GM12878 (cell line): ENCODE results near the gene FANCI. TPM values are rescaled to one million over a fixed set of nuclear protein-coding genes. Genes with fewer than 3 reads are reported as not detected.

Source experiments
- ATAC-seq: fragments of 200-7000 bp; cut with Tn5 transposase; 3 replicates; pipeline ENCODE4 v1.9.1; 2020; ENCODE audit warnings: mild to moderate bottlenecking, moderate library complexity
- BruUV-seq: library from RNA; stranded (reverse); fragments of 400-500 nt; replicated peaks from 2 replicates; lab custom pipeline; 2021; lab: Mats Ljungman, UMichigan
- CTCF ChIA-PET: fragments of 300-600 bp; sonication (Branson Sonifier 250); formaldehyde crosslinking; extraction: SDS; loops from one replicate; lab custom pipeline; 2021; ENCODE audit warnings: inconsistent platforms; lab: Yijun Ruan, JAX
- POLR2A ChIA-PET: fragments of 350-600 bp; formaldehyde crosslinking; extraction: SDS; loops from one replicate; lab custom pipeline; 2021; ENCODE audit warnings: inconsistent platforms; lab: Charles Lee
- RAD21 ChIA-PET: fragments of 300-600 bp; sonication (Branson Sonifier 250); formaldehyde crosslinking; loops from one replicate; lab custom pipeline; 2023; ENCODE audit warnings: antibody characterized with exemption; ENCODE audit not compliant: unreplicated experiment; lab: Charles Lee
- SMC1A ChIA-PET: fragments of 300-600 bp; sonication (Branson Sonifier 250); formaldehyde crosslinking; loops from one replicate; lab custom pipeline; 2023; ENCODE audit not compliant: unreplicated experiment, uncharacterized antibody; lab: Charles Lee
- DNase-seq: peaks from one replicate; pipeline ENCODE4 v3.0.0-alpha.2; 2011; ENCODE audit warnings: low read depth, low spot score
- FAIRE-seq: peaks from 3 replicates; lab custom pipeline; 2011; peaks lifted over from hg19 to GRCh38; lab: Jason Lieb, UNC
- H2AFZ ChIP-seq: 2 replicates; pipeline ENCODE4 v1.6.0; 2011; ENCODE audit warnings: low read depth, low read length, control low read depth; ENCODE audit not compliant: control insufficient read depth
- H3K27ac ChIP-seq: 2 replicates; pipeline ENCODE4 v1.5.1; 2011; ENCODE audit warnings: control low read depth; ENCODE audit not compliant: control insufficient read depth, insufficient read depth
- H3K27me3 ChIP-seq, 2 experiments: replicated peaks in 1 of 2; 2 replicates each; pipeline versions ENCODE4 v1.6.0 to v1.6.1; 2011; ENCODE audit warnings: low read length in 1 of 2; ENCODE audit not compliant: control insufficient read depth in 2 of 2, insufficient read depth in 2 of 2
- H3K36me3 ChIP-seq, 2 experiments: 2 replicates each; pipeline ENCODE4 v1.5.1; 2011; ENCODE audit warnings: low read length in 1 of 2; ENCODE audit not compliant: control insufficient read depth in 2 of 2, insufficient read depth in 2 of 2
- H3K4me1 ChIP-seq: 2 replicates; pipeline ENCODE4 v1.6.1; 2011; ENCODE audit warnings: mild to moderate bottlenecking, low read length, moderate library complexity, mixed read lengths; ENCODE audit not compliant: control insufficient read depth, insufficient read depth
- H3K4me2 ChIP-seq: 2 replicates; pipeline ENCODE4 v1.6.0; 2011; ENCODE audit warnings: control low read depth; ENCODE audit not compliant: control insufficient read depth, insufficient read depth
- H3K4me3 ChIP-seq: fragments of 200-600 bp; sonication (generic); 2 replicates; pipeline ENCODE4 v1.5.1; 2016
- H3K79me2 ChIP-seq: 2 replicates; pipeline ENCODE4 v1.6.0; 2011; ENCODE audit warnings: low read length; ENCODE audit not compliant: control insufficient read depth, insufficient read depth
- H3K9ac ChIP-seq: 2 replicates; pipeline ENCODE4 v1.8.0; 2011; ENCODE audit warnings: low read length, control low read depth, mixed read lengths; ENCODE audit not compliant: control insufficient read depth, insufficient read depth
- H3K9me3 ChIP-seq: replicated peaks from 3 replicates; pipeline ENCODE4 v1.5.1; 2011; ENCODE audit warnings: mild to moderate bottlenecking, low read length; ENCODE audit not compliant: control insufficient read depth, insufficient read depth
- H4K20me1 ChIP-seq: 2 replicates; pipeline ENCODE4 v1.6.0; 2011; ENCODE audit not compliant: control insufficient read depth, insufficient read depth
- BCL11A ChIP-seq: IDR thresholded peaks from 2 replicates; pipeline ENCODE4 v1.6.1; 2011; ENCODE audit warnings: low read depth, low read length
- ESRRA ChIP-seq: IDR thresholded peaks from 2 replicates; pipeline ENCODE4 v1.6.1; 2012; ENCODE audit warnings: mild to moderate bottlenecking, low read length, improper control_type of control experiment
- POLR2A ChIP-seq: IDR thresholded peaks from 2 replicates; pipeline ENCODE4 v1.6.1; 2011; ENCODE audit warnings: low read depth, mild to moderate bottlenecking, low read length
- RFX5 ChIP-seq: IDR thresholded peaks from 2 replicates; pipeline ENCODE4 v1.6.1; 2011; ENCODE audit warnings: low read depth, low read length, improper control_type of control experiment
- SUZ12 ChIP-seq: fragments of 200-600 bp; sonication (generic); IDR thresholded peaks from one replicate; pipeline ENCODE4 v1.6.1; 2018; ENCODE audit warnings: antibody characterized with exemption, mild to moderate bottlenecking; ENCODE audit not compliant: unreplicated experiment
- WGBS: methylation state at CpG from one replicate; pipeline ENCODE4 v1.1.6; 2016; ENCODE audit warnings: low lambda C conversion rate; ENCODE audit not compliant: insufficient replicate concordance, insufficient coverage; ENCODE audit errors: missing lambda C conversion rate; 5-methylcytosine and 5-hydroxymethylcytosine counted together
- in situ Hi-C: fragments of 300-500 bp; cut with MboI; formaldehyde crosslinking; loops from 9 replicates; pipeline ENCODE4 v1.14.3; 2018; ENCODE audit warnings: mixed read lengths
- intact Hi-C: fragments of 100-400 bp; cut with micrococcal nuclease; formaldehyde crosslinking; loops from one replicate; pipeline ENCODE4 v1.14.2; 2022; ENCODE audit not compliant: unreplicated experiment
- polyA plus RNA-seq, 11 experiments: library from polyadenylated mRNA; depleted of rRNA in 4 of 11; unstranded in 6 of 11; stranded (reverse) in 5 of 11; fragments of >200 nt; fragmentation: Nextera tagmentation in 4 of 11; fragmentation: Illumina TruSeq in 1 of 11; extraction: Ambion mirVana in 4 of 11; extraction: Trizol in 1 of 11; gene quantifications; 1 replicate in 1 of 11; 2 replicates in 10 of 11; pipeline versions ENCODE4 v1.2.1 to v1.2.3, GENCODE V29; 2011 to 2016; ENCODE audit warnings: inconsistent platforms in 2 of 11, missing spikeins in 2 of 11, low read depth in 1 of 11
- total RNA-seq, 4 experiments: library from RNA; depleted of rRNA in 3 of 4; stranded (reverse); fragments of >200 nt in 3 of 4; fragmentation: Illumina TruSeq in 1 of 4; extraction: Trizol in 1 of 4; gene quantifications; 2 replicates each; pipeline versions ENCODE4 v1.2.1 to v1.2.3, GENCODE V29; 2013 to 2021
- TF ChIP-seq, protein P1 (sequence below): fragments of 450-650 bp; formaldehyde crosslinking; IDR thresholded peaks from 2 replicates; pipeline ENCODE4 v1.4.0; 2022; ENCODE audit warnings: mild to moderate bottlenecking, moderate library complexity
- TF ChIP-seq, protein P2 (sequence below): IDR thresholded peaks from 2 replicates; pipeline ENCODE4 v1.6.1; 2012; ENCODE audit warnings: low read depth, low read length, improper control_type of control experiment
- TF ChIP-seq, protein P3 (sequence below): fragments of 450-650 bp; IDR thresholded peaks from 2 replicates; pipeline ENCODE4 v1.6.1; 2016; ENCODE audit warnings: mild to moderate bottlenecking, moderate library complexity, borderline replicate concordance

FANCI gene
- total and polyA plus RNA-seq, 10 of the 15 experiments (the other 5 are each of a cell fraction or from before 2014, with no cell fraction given), result 38.1 to 129 (median 82.4) TPM

DNA sequence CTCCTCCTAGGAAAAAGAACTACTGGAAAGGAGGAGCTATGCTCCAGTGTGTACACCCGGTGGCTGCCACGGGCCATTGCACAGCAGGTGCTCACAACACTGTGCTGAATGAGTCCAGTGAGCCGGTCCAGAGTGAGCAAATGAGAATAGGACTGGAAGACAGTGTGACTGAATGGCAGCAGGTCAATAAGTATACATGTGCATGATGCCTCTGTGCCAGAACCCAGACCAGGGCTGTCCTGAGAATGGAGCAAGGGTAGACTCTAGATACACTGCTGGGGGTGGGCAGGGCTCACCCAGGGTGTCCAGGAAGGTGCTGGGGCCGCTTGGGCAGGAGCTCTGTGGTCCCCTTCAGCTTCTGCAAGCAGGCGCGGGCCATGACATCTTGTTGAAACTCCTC lies 82.5 kb downstream of the FANCI start:
- ChIA-PET RAD21 (no interaction called here), SMC1A (interaction anchor here (1.2 kb wide), 1 partner anchor 9 kb away, joined by 3 read pairs; no protein-coding TSS in a partner anchor), POLR2A (interaction anchor here (0.6 kb wide), 1 partner anchor 10 kb away, joined by 4 read pairs; no protein-coding TSS in a partner anchor), CTCF (interaction anchor here (1.3 kb wide), 1 partner anchor 92 kb away, joined by 3 read pairs; no protein-coding TSS in a partner anchor)
- Histone ChIP-seq H2AFZ (no peak overlapping the region), H4K20me1 (peaks cover 8% of the 10 kb centered on the region; the same call in 1 of the 2 replicates), H3K36me3 (peaks cover 60 to 78% of the 10 kb centered on the region in 2 experiments), H3K79me2 (peaks cover 17% of the 10 kb centered on the region), H3K27ac (no peak overlapping the region), H3K9me3 (no peaks in the 10 kb centered on the region), H3K4me2 (no peak overlapping the region), H3K4me3 (no peak overlapping the region), H3K9ac (no peak overlapping the region), H3K27me3 (no peaks in the 10 kb centered on the region), H3K4me1 (peaks cover 12% of the 10 kb centered on the region)
- no peak for TF ChIP-seq RFX5
- peak; percentile 24 for TF ChIP-seq POLR2A
- no peak for TF ChIP-seq ESRRA
- WGBS, result 67% methylated on average over 6 of the region's 6 CpGs
- intact Hi-C loops (no loop called here), in situ Hi-C loops (no loop called here)
- DNase-seq, result no peak
- FAIRE-seq, result no peak
- no peak for ATAC-seq
- no TSS peak for BruUV-seq

DNA sequence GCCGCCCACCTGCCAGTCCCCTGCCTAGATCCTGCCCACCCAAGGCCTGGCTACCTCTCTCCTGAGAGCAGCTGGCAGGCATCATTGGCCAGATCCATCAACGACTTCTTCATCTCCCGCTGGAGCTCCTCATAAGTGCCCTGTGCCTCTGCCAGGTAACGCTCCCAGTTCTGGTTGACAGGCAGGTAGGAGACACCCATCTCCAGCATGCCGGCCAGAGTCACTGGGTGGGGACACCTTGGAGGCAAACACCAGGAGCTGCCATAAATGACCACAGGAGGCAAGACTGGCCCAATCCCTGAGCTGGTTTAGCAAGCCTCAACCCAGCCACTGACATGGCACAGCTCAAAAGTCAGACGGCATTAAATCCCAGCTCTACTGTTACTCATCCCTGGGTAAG lies 83.3 kb downstream of the FANCI start:
- SMC1A ChIA-PET, result interaction anchor here (0.9 kb wide), 2 partner anchors 9 to 27 kb away, joined by 3 read pairs; no protein-coding TSS in a partner anchor
- Histone ChIP-seq H3K4me3 (no peak overlapping the region), H3K9ac (no peak overlapping the region), H3K9me3 (no peaks in the 10 kb centered on the region), H3K4me2 (no peak overlapping the region), H3K27me3 (no peaks in the 10 kb centered on the region), H3K36me3 (peaks cover 55 to 76% of the 10 kb centered on the region in 2 experiments), H3K4me1 (peaks cover 20% of the 10 kb centered on the region), H3K27ac (no peak overlapping the region), H4K20me1 (peaks cover 14% of the 10 kb centered on the region), H2AFZ (no peak overlapping the region), H3K79me2 (peaks cover 25% of the 10 kb centered on the region)
- no TSS peak for BruUV-seq
- intact Hi-C loops, result no loop called here
- FAIRE-seq (no peak), ATAC-seq (no peak), DNase-seq (no peak)
- POLR2A ChIA-PET, result no interaction called here
- WGBS, result 98% methylated on average over 6 of the region's 6 CpGs
- RAD21 ChIA-PET, result no interaction called here
- in situ Hi-C loops, result no loop called here
- CTCF ChIA-PET, result interaction anchor here (1.2 to 13.0 kb wide), 4 partner anchors 8 to 149 kb away, joined by 3 to 116 read pairs (median 4); no protein-coding TSS in a partner anchor
- no peak for TF ChIP-seq SUZ12
- no peak for TF ChIP-seq RFX5
- TF ChIP-seq, protein P1, sequence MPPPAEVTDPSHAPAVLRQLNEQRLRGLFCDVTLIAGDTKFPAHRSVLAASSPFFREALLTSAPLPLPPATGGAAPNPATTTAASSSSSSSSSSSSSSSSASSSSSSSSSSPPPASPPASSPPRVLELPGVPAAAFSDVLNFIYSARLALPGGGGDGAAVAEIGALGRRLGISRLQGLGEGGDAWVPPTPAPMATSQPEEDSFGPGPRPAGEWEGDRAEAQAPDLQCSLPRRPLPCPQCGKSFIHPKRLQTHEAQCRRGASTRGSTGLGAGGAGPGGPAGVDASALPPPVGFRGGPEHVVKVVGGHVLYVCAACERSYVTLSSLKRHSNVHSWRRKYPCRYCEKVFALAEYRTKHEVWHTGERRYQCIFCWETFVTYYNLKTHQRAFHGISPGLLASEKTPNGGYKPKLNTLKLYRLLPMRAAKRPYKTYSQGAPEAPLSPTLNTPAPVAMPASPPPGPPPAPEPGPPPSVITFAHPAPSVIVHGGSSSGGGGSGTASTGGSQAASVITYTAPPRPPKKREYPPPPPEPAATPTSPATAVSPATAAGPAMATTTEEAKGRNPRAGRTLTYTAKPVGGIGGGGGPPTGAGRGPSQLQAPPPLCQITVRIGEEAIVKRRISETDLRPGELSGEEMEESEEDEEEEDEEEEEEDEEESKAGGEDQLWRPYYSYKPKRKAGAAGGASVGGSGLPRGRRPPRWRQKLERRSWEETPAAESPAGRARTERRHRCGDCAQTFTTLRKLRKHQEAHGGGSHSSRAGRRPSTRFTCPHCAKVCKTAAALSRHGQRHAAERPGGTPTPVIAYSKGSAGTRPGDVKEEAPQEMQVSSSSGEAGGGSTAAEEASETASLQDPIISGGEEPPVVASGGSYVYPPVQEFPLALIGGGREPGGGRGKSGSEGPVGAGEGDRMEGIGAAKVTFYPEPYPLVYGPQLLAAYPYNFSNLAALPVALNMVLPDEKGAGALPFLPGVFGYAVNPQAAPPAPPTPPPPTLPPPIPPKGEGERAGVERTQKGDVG (CRISPR knock-in tag), result no peak
- TF ChIP-seq, protein P2, sequence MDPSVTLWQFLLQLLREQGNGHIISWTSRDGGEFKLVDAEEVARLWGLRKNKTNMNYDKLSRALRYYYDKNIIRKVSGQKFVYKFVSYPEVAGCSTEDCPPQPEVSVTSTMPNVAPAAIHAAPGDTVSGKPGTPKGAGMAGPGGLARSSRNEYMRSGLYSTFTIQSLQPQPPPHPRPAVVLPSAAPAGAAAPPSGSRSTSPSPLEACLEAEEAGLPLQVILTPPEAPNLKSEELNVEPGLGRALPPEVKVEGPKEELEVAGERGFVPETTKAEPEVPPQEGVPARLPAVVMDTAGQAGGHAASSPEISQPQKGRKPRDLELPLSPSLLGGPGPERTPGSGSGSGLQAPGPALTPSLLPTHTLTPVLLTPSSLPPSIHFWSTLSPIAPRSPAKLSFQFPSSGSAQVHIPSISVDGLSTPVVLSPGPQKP, result no peak
- no peak for TF ChIP-seq BCL11A
- TF ChIP-seq, protein P3, sequence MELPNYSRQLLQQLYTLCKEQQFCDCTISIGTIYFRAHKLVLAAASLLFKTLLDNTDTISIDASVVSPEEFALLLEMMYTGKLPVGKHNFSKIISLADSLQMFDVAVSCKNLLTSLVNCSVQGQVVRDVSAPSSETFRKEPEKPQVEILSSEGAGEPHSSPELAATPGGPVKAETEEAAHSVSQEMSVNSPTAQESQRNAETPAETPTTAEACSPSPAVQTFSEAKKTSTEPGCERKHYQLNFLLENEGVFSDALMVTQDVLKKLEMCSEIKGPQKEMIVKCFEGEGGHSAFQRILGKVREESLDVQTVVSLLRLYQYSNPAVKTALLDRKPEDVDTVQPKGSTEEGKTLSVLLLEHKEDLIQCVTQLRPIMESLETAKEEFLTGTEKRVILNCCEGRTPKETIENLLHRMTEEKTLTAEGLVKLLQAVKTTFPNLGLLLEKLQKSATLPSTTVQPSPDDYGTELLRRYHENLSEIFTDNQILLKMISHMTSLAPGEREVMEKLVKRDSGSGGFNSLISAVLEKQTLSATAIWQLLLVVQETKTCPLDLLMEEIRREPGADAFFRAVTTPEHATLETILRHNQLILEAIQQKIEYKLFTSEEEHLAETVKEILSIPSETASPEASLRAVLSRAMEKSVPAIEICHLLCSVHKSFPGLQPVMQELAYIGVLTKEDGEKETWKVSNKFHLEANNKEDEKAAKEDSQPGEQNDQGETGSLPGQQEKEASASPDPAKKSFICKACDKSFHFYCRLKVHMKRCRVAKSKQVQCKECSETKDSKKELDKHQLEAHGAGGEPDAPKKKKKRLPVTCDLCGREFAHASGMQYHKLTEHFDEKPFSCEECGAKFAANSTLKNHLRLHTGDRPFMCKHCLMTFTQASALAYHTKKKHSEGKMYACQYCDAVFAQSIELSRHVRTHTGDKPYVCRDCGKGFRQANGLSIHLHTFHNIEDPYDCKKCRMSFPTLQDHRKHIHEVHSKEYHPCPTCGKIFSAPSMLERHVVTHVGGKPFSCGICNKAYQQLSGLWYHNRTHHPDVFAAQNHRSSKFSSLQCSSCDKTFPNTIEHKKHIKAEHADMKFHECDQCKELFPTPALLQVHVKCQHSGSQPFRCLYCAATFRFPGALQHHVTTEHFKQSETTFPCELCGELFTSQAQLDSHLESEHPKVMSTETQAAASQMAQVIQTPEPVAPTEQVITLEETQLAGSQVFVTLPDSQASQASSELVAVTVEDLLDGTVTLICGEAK, result no peak
